GM12874 (cell line): ENCODE data around the gene TSKS.

Experiments used
- TF ChIP-seq, protein P1 (sequence below): IDR thresholded peaks from 2 replicates; pipeline ENCODE4 v1.5.1; 2011; ENCODE audit warnings: low read depth, mild to moderate bottlenecking, control low read depth, low read length, moderate library complexity; ENCODE audit not compliant: insufficient read depth

Gene TSKS

DNA sequence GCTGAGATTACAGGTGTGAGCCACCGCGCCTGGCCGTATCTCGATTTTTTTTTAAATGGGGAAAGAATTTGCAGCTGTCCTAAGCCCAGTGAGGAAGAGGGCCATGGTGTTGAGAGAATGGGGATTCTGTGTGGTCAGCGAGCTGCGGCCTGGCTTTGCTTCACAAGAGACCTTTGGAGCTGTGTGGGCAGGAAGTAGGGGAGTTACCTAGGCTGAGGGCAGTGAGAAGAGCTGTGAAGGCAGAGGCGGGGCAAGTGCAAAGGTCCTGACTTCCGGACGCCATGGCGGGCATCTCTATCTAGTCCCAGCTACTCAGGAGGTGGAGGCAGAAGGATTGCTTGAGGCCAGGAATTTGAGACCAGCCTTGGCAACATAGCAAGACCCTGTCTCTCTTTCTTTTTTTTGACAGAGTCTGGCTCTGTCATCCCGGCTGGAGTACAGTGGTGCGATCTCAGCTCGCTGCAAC is 8.6 kb upstream of the TSKS start:
- TF ChIP-seq, protein P1, sequence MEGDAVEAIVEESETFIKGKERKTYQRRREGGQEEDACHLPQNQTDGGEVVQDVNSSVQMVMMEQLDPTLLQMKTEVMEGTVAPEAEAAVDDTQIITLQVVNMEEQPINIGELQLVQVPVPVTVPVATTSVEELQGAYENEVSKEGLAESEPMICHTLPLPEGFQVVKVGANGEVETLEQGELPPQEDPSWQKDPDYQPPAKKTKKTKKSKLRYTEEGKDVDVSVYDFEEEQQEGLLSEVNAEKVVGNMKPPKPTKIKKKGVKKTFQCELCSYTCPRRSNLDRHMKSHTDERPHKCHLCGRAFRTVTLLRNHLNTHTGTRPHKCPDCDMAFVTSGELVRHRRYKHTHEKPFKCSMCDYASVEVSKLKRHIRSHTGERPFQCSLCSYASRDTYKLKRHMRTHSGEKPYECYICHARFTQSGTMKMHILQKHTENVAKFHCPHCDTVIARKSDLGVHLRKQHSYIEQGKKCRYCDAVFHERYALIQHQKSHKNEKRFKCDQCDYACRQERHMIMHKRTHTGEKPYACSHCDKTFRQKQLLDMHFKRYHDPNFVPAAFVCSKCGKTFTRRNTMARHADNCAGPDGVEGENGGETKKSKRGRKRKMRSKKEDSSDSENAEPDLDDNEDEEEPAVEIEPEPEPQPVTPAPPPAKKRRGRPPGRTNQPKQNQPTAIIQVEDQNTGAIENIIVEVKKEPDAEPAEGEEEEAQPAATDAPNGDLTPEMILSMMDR: no peak

DNA sequence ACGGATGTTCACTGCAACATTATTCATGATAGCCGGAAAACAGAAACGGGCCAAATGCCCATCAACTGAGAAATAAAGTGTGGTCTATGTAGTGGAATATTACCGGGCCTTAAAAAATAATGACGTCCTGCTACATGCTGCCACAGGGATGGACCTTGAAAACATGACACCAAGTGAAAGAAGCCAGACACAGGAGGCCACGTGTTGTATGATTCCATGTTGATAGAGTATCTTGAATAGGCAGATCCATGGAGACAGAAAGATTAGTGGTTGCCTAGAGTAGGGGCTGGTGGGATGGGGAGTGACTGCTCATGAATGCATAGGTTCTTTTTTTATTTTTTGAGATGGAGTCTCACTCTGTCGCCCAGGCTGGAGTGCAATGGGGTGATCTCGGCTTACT is 7.4 kb upstream of the TSKS start:
- TF ChIP-seq, protein P1: no peak

DNA sequence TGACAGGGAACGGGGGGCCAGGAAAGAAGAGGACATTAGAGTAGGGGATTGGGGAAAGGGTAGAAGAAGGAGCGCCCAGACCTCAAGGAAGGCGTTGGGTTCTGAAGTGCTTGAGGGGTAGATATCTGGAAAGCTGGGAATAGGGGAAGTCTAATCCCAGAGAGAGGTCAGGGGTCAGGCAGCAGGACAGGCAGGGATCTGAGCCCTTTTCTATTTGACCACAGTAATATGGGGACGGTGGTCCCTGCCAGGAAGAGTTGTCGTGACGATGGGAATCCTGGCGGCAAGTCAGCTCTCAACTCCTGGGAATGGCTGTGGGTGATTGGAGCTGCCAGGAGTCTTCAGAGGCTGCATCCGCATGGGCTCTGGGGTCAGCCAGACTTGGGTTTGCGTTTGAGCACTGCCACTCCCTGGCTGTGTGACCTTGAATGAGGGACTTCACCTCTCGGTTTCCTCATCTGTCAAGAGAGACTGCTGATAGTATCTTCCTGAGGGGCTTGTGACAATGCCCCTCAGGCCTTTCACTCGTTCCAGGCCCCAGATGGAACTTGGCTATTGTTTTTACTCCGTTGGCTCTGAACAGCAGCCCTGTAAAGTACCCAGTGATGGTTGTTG is 5.0 kb upstream of the TSKS start:
- TF ChIP-seq, protein P1: no peak

DNA sequence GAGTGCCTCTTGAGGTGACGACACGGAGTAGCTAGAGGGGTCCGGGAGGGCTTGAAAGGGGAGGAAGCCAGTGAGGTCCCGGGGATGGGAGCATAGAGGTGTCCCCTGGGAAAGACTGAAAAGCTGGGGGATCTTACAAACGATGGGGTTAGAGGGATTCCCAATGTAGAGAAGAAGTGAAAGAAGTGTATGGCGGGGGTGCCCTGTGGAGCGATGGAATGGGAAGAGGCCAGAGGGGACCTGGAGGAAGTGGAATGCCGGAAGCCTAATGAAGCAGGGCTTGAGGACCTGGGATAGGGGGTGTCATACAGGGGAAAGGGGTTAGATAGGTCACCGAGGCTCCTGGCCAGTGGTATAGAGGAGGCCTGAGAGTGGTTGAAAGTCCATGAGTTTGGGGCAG is 4.3 kb upstream of the TSKS start:
- TF ChIP-seq, protein P1: no peak

DNA sequence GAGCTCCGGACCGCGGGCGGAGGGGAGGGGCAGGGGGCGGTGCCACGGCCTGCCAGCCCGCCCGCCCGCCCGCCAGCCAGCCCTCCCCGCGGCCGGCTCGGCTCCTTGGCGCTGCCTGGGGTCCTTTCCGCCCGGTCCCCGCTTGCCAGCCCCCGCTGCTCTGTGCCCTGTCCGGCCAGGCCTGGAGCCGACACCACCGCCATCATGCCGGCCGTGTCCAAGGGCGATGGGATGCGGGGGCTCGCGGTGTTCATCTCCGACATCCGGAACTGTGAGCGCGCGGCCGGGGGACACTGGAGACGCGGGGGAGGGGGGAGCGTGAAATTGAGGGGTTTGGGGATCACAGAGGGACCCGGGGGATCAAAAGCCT is 3.8 kb upstream of the TSKS start, which contains the start of gene AP2A1:
Gene AP2A1 (plus strand): TSS at position 72 of the 370 bp plus-strand sequence. CDS start 133 bp downstream, at position 205.
- TF ChIP-seq, protein P1: no peak

DNA sequence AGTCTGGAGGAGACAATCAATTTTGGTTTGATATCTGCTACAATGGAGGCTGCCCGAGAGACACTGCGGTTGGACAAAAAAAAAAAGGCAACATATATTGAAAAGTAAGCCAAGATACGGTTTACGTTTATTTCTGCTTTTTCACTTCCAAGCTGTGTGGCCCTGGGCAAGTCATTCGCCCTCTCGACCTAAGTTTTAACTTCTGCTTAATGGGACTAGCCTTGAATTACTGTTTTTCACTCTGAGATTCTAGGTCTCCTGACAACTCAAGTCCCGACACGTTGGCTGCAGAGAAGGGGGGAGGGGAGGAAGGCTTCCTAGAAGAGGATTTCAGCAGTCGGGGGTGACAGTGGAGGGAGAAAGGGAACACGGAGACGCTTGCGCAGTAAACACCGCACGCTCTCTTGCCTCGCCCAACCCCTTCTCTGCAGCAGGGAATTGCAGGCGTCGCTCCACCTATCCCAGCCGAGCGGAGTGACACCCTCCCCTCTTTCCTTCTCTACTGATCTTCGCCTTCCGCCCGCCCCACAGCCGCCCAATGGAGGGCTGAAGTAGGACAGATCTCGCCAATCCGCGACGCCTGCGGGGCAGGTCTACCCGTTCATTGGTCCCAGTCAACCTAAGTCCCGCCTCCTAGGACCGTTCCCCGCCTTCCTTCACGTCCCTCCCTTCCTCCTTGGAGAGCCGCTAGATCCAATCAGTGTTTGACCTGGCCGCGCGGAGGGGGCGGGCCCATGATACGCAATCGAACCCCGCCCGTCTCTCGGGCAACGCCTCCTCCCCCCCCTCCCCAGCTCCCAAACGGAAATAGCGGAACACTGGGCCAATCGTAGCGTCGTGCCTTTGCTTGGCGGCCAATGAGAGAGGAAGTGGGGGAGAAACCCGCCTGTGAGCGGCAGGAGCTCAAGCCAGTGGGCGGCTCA is 3.2 kb upstream of the TSKS start:
- TF ChIP-seq, protein P1: no peak

DNA sequence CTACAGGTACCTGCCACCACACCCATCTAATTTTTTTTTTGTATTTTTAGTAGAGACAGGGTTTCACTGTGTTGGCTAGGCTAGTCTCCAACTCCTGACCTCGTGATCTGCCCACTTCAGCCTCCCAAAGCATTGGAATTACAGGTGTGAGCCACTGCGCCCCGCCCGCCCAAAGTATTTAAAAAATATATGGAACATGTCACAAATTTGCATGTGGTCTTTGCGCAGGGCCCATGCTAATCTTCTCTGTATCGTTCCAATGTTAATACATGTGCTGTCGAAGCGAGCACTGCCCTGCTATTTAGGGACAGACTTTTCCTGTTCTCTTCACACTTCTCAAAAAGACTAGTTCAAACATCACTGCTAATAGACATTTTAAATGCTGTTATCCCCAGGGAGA is 1.2 kb upstream of the TSKS start:
- TF ChIP-seq, protein P1: no peak
